Skeletal muscle cell (primary cell): ENCODE measurements around the gene MRPS35.

Experiments used
- DNase-seq: peaks from one replicate; pipeline ENCODE4 v3.0.0-alpha.2; 2010; ENCODE audit warnings: low read depth
- H3K4me3 ChIP-seq: 2 replicates; pipeline ENCODE4 v1.5.1; 2011; ENCODE audit warnings: low read depth, mild to moderate bottlenecking, control low read depth, low read length, moderate library complexity

Gene MRPS35

DNA sequence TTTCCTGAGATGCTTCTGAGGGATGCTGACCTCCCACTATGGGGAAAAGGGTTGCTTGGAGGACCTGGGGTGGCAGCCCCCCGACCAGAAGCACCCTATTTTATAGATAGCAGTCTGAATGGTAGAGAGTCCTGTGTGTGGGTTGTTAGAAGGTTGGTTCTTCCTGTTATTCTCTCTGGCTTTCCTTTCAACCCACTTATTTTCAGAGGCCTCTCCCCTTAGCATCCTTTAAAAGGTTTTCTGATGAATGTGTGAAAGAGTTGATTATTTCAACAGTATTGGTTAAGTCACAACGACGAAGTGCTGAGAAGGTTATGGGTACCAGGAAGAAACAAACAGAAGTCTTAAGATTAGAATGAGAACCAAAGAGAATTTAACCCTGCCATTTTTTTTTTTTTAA is 90.2 kb downstream of the MRPS35 start:
- no peak for DNase-seq
- H3K4me3 ChIP-seq = no peak overlapping the region

DNA sequence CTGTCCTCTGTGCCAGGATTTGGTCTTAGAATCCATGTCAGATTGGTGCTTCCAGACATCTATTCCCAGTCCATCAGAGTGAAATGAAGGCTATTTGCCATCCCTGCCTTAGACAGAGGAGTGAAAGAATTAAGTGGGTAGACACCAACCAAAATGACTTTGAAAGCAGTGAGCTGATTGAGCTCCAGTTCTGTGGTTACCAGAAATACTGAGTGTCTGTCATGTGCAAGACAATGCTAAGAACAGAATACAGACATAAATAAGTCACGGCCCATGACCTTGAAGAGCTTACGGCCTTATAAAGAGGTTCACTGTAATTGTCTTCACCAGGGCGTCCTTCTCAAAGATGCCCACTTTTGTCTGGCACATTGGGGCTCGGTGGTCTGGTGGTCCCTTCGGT is 91.0 kb downstream of the MRPS35 start:
- DNase-seq = no peak
- H3K4me3 ChIP-seq = no peak overlapping the region

DNA sequence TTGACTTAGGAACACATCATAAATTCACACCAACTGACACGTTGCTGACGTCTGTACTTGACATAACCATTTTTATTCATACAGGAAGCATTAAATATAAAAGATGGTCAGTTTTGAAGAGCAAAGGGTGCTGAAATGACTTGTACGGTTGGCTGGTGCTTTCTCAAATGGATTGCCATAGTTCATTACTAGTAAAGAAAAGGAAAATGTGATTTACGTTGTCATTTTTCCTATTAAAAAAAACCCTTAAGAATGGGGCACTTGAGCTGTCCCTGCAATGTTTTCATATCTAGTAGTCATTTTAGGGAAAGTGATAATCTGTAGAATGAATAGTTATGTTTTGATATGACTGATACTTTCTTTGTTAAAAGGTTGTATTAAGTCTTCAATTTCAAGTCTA is 91.9 kb downstream of the MRPS35 start:
- no peak overlapping the region for H3K4me3 ChIP-seq
- DNase-seq = no peak

DNA sequence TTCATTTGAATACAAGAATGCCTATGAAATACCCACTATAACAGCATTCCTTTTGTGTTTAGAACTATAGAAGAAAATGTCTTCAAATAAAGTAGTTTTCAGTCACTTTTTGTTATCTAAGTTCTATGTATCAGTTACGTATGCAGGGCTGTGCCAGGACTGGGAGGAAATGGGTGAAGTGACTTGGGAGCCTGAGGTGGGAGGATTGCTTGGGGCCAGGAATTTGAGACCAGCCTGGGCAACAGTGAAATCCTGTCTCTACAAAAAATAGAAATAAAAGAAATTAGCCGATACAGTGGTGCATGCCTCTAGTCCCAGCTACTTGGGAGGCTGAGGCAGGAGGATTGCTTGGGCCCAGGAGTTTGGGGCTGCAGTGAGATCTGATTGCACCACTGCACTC is 92.3 kb downstream of the MRPS35 start:
- DNase-seq = no peak
- no peak overlapping the region for H3K4me3 ChIP-seq

DNA sequence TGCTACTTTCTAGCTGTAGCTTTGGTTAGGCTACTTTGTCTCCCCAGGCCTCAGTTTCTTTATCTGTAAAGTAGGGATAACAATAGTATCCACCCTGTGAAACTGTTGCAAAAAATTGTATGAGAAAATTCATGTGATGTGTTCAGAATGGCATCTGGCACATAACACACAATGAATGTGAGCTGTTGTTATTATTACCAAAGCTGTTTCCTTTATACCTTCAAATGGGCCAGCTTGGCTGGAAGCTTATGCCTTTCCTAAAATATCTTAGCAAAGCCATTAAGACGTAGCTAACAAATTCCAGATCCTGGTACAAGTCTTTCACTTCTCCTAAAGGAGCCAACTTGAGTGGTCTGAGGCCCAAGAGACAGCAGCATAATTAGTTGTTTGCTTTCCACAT is 94.6 kb downstream of the MRPS35 start:
- H3K4me3 ChIP-seq = no peak overlapping the region
- DNase-seq = no peak
